Sigmoid colon (tissue), 4 donors: Measurements from ENCODE around the gene NAALADL2.

Source experiments
- EP300 ChIP-seq, 4 donors: sonication (generic); formaldehyde crosslinking; IDR thresholded peaks; one replicate each; pipeline ENCODE4 v1.6.1; 2017; ENCODE audit warnings: antibody characterized with exemption in 4 of 4
- POLR2A ChIP-seq, 2 donors: fragments of 450-650 bp; IDR thresholded peaks; one replicate each; pipeline ENCODE4 v1.6.1; 2016; ENCODE audit warnings: antibody characterized with exemption in 2 of 2, mild to moderate bottlenecking in 2 of 2, moderate library complexity in 2 of 2
- POLR2AphosphoS5 ChIP-seq, 4 donors: sonication (generic); formaldehyde crosslinking; IDR thresholded peaks; one replicate each; pipeline ENCODE4 v1.6.1; 2017; ENCODE audit warnings: antibody characterized with exemption in 4 of 4
- TF ChIP-seq, protein P1 (sequence below), 4 experiments: fragments of 450-650 bp in 3 of 4; fragments of 200-600 bp in 1 of 4; IDR thresholded peaks; one replicate each; pipeline ENCODE4 v1.5.1; 2016 to 2019; ENCODE audit warnings: antibody characterized with exemption in 4 of 4, mild to moderate bottlenecking in 3 of 4, moderate library complexity in 2 of 4

DNA sequence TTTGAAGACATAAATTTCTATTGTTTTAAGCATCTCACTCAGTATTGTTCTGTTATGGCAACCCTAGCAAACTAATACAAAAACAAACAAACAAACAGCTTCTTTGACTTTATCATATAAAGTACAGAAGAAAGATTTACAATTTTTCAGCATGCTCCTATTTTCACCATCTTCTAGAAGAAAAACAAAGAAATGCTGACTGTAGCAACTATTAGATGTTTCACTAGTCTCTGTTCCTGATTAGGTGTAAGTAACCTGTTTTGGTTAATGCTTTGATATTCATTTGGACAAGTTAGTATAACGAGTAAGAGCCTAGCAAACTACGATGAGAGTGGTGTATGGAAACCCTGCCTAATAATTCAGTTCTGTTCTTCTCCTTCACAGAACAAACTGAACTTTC lies 478.5 kb downstream of the NAALADL2 start:
- TF ChIP-seq POLR2AphosphoS5 (IDR thresholded peaks at IDR 0.05) (no peak), POLR2A (IDR thresholded peaks at IDR 0.05) (no peak), EP300 (IDR thresholded peaks at IDR 0.05) (no peak)
- TF ChIP-seq, protein P1, sequence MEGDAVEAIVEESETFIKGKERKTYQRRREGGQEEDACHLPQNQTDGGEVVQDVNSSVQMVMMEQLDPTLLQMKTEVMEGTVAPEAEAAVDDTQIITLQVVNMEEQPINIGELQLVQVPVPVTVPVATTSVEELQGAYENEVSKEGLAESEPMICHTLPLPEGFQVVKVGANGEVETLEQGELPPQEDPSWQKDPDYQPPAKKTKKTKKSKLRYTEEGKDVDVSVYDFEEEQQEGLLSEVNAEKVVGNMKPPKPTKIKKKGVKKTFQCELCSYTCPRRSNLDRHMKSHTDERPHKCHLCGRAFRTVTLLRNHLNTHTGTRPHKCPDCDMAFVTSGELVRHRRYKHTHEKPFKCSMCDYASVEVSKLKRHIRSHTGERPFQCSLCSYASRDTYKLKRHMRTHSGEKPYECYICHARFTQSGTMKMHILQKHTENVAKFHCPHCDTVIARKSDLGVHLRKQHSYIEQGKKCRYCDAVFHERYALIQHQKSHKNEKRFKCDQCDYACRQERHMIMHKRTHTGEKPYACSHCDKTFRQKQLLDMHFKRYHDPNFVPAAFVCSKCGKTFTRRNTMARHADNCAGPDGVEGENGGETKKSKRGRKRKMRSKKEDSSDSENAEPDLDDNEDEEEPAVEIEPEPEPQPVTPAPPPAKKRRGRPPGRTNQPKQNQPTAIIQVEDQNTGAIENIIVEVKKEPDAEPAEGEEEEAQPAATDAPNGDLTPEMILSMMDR (IDR thresholded peaks at IDR 0.05) = no peak
